ENCODE measurements around the gene SOX11.

The SOX11 gene

DNA sequence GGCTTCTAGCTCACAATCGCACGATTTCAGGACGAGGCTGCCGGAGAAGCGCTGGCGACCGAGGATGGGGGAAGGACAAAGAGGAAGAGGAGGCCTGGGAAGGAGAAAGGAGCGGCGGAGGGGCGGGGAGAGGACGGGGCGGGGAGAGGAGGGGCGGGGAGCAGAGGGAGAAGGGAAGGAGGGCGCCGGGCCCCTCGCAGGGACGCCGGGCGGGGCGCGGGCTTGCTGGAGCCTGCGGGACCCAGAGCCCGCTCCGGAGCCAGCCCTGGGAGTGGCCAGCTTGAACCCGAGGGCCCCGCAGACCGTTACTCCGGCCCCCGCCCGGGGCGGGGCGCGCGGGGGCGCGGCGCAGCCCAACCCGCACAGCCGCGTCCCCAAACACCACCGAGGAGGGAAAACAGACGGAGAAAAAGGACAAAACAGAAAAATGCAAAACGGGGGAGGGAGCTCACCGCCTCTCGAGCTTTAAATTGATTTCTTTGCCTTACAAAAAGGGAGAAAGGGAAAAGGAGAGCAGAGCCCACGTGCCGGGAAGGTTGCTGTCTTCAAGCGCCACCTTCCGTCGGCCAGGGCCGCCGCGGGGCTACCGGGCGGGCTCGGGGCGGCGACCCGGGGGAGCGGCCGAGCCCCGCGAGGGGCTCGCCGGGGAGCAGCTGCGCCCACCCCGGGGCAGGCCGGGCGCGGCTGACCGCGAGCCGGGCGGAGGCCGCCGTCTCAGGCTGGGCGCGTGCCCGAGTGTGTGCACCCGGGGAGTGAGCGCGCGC is 781 bp upstream of the SOX11 start:
- DNase-seq (ENCODE audit: low read depth): peak; percentile 11
- peak overlapping the region; percentile 64 for H3K4me3 ChIP-seq (ENCODE audit: low read length)
- no peak; the same call in 1 of the 2 replicates for TF ChIP-seq CTCF (conservative IDR thresholded peaks at IDR 0.05; ENCODE audit: low read length)

DNA sequence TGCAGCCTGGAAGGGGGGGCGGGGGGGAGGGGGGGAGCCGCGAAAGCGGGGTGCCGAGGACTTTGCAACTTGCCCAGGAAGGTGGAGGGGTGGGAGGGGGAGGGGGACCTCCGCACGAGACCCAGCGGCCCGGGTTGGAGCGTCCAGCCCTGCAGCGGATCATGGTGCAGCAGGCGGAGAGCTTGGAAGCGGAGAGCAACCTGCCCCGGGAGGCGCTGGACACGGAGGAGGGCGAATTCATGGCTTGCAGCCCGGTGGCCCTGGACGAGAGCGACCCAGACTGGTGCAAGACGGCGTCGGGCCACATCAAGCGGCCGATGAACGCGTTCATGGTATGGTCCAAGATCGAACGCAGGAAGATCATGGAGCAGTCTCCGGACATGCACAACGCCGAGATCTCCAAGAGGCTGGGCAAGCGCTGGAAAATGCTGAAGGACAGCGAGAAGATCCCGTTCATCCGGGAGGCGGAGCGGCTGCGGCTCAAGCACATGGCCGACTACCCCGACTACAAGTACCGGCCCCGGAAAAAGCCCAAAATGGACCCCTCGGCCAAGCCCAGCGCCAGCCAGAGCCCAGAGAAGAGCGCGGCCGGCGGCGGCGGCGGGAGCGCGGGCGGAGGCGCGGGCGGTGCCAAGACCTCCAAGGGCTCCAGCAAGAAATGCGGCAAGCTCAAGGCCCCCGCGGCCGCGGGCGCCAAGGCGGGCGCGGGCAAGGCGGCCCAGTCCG is 540 bp downstream of the SOX11 start:
- DNase-seq (ENCODE audit: low read depth): peak; percentile 13
- TF ChIP-seq CTCF (conservative IDR thresholded peaks at IDR 0.05; ENCODE audit: low read length): no peak
- H3K4me3 ChIP-seq (ENCODE audit: low read length): peak overlapping the region; percentile 64

- DNase-seq (ENCODE audit: low read depth): peak; percentile 20
- TF ChIP-seq CTCF (conservative IDR thresholded peaks at IDR 0.05; ENCODE audit: low read length): no peak
- peak overlapping the region; percentile 59 for H3K4me3 ChIP-seq (ENCODE audit: low read length)
Measured at GRCh38 chr2:5693287-5694201, 1.4 kb downstream of the SOX11 start.

GRCh38 chr2:5694306-5694705 is 2.1 kb downstream of the SOX11 start:
- H3K4me3 ChIP-seq (ENCODE audit: low read length): peak overlapping the region; percentile 59
- no peak for TF ChIP-seq CTCF (conservative IDR thresholded peaks at IDR 0.05; ENCODE audit: low read length)
- DNase-seq (ENCODE audit: low read depth): no peak

GRCh38 chr2:5695654-5696403 is 3.6 kb downstream of the SOX11 start:
- no peak for TF ChIP-seq CTCF (conservative IDR thresholded peaks at IDR 0.05; ENCODE audit: low read length)
- DNase-seq (ENCODE audit: low read depth): peak; percentile 31
- peak overlapping the region; percentile 60 for H3K4me3 ChIP-seq (ENCODE audit: low read length)

DNA sequence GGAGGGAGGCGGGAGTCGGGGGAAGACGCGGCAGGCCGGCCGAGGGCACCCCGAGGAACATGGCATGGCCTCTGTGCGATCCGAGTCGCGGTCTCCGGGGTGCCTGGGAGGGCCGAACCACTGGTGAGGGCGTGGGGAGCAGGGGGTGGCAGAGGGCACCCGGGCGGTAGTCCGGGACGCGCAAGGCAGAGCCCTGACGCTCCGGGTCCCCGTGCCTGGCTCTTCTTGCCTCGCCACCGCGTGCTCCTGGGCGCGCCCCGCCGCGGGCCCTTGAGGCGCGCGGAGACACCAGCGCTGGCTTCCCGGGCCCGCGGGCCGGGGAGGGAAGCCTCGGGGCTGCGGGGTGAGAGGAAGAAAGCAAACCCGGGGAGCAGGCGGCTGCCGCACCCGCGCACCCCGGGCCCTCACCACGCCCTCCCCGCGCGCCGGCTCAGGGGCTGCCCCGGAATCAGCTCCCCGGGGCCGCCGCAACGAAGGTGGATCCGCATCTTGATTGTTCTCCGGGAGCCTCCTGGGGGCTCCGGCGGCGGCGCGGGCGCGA is 4.3 kb downstream of the SOX11 start:
- DNase-seq (ENCODE audit: low read depth): peak; percentile 13
- peak overlapping the region; percentile 60 for H3K4me3 ChIP-seq (ENCODE audit: low read length)
- TF ChIP-seq CTCF (conservative IDR thresholded peaks at IDR 0.05; ENCODE audit: low read length): no peak
